Mesodermal cell (in vitro differentiated cells): ENCODE results near the gene HNRNPM.
"Not testable (repeated sequence)": the region's sequence is repeated elsewhere in the genome, so short reads cannot be mapped to it uniquely, and the experiment has no call there.

Source experiments
- H3K27ac ChIP-seq: 2 replicates; pipeline ENCODE4 v1.7.0; 2013; ENCODE audit warnings: mild to moderate bottlenecking, low read depth, low read length, moderate library complexity; ENCODE audit not compliant: severe bottlenecking
- H3K36me3 ChIP-seq: 2 replicates; pipeline ENCODE4 v1.7.1; 2013; ENCODE audit warnings: mild to moderate bottlenecking, low read length, moderate library complexity; ENCODE audit not compliant: control insufficient read depth, insufficient read depth
- H3K4me1 ChIP-seq: one replicate; pipeline ENCODE4 v1.7.1; 2013; ENCODE audit warnings: mild to moderate bottlenecking, low read length; ENCODE audit not compliant: insufficient read depth, control insufficient read depth, poor library complexity, severe bottlenecking
- H3K4me3 ChIP-seq: 2 replicates; pipeline ENCODE4 v1.7.0; 2013; ENCODE audit warnings: low read length, control low read depth, mild to moderate bottlenecking; ENCODE audit not compliant: insufficient read depth, poor library complexity, severe bottlenecking; ENCODE audit errors: extremely low read depth
- H3K9me3 ChIP-seq: 2 replicates; pipeline ENCODE4 v1.7.1; 2013; ENCODE audit warnings: mild to moderate bottlenecking, low read length, moderate library complexity; ENCODE audit not compliant: control insufficient read depth
- WGBS, 2 experiments: methylation state at CpG; one replicate each; pipeline ENCODE4 v1.1.5; 2013; ENCODE audit warnings: missing lambda C conversion rate in 2 of 2; ENCODE audit not compliant: insufficient coverage in 2 of 2; 5-methylcytosine and 5-hydroxymethylcytosine counted together

Gene HNRNPM

GRCh38 chr19:8511573-8512101 lies 66.9 kb downstream of the HNRNPM start:
- H3K9me3 ChIP-seq = no peaks in the 10 kb centered on the region
- H3K4me1 ChIP-seq = peaks cover 14% of the 10 kb centered on the region
- 96 to 98% methylated on average over 37 to 45 of the region's 45 CpGs for WGBS, 2 experiments
- no peak overlapping the region for H3K27ac ChIP-seq
- peaks cover 4% of the 10 kb centered on the region for H3K36me3 ChIP-seq
- no peak overlapping the region for H3K4me3 ChIP-seq

- Histone ChIP-seq H3K9me3 (no peaks in the 10 kb centered on the region), H3K36me3 (peaks cover 4% of the 10 kb centered on the region), H3K4me3 (peak overlapping the region; percentile 58), H3K27ac (peak overlapping the region; percentile 95), H3K4me1 (peaks cover 14% of the 10 kb centered on the region)
- 85 to 97% methylated on average over 16 to 17 of the region's 22 CpGs for WGBS, 2 experiments
Observed at GRCh38 chr19:8512115-8512967, 67.6 kb downstream of the HNRNPM start.

GRCh38 chr19:8513036-8513686 lies 68.4 kb downstream of the HNRNPM start:
- H3K27ac ChIP-seq = peak overlapping the region; percentile 95
- H3K4me3 ChIP-seq = peak overlapping the region; percentile 58
- H3K4me1 ChIP-seq = peaks cover 18% of the 10 kb centered on the region
- H3K36me3 ChIP-seq = peaks cover 4% of the 10 kb centered on the region
- WGBS, 2 experiments = 68 to 72% methylated on average over 13 to 19 of the region's 19 CpGs
- H3K9me3 ChIP-seq = no peaks in the 10 kb centered on the region

- peak within 1 kb of the TSS; percentile 58 for H3K4me3 ChIP-seq
- H3K36me3 ChIP-seq = peaks cover 4% of the 10 kb centered on the region
- WGBS, 2 experiments = 4 to 8% methylated on average over 36 to 65 of the region's 70 CpGs
- H3K9me3 ChIP-seq = no peaks in the 10 kb centered on the region
- H3K4me1 ChIP-seq = peaks cover 19% of the 10 kb centered on the region
- peak within 1 kb of the TSS; percentile 95 for H3K27ac ChIP-seq
Observed at GRCh38 chr19:8513687-8514504, 69.1 kb downstream of the HNRNPM start, which contains the start of gene ZNF414. Gene ZNF414 (minus strand): TSS chr19:8514167. CDS start chr19:8514046, 121 bp downstream.

- 93 to 95% methylated on average over 15 to 19 of the region's 21 CpGs for whole genome bisulfite sequencing, 2 experiments
- Histone ChIP-seq H3K4me1 (peaks cover 19% of the 10 kb centered on the region), H3K4me3 (peak overlapping the region; percentile 58), H3K27ac (peak overlapping the region; percentile 95)
- H3K9me3 ChIP-seq, H3K36me3 ChIP-seq: not testable (repeated sequence)
Observed at GRCh38 chr19:8514505-8515009, 69.8 kb downstream of the HNRNPM start.

- H3K27ac ChIP-seq = no peak overlapping the region
- peaks cover 19% of the 10 kb centered on the region for H3K4me1 ChIP-seq
- H3K36me3 ChIP-seq = peaks cover 2% of the 10 kb centered on the region
- 83 to 98% methylated on average over 1 to 6 of the region's 11 CpGs for WGBS, 2 experiments
- H3K9me3 ChIP-seq = no peaks in the 10 kb centered on the region
- no peak overlapping the region for H3K4me3 ChIP-seq
Observed at GRCh38 chr19:8515317-8515716, 70.5 kb downstream of the HNRNPM start.

GRCh38 chr19:8517551-8518442 lies 73.0 kb downstream of the HNRNPM start:
- WGBS, 2 experiments = 76 to 79% methylated on average over 9 to 10 of the region's 10 CpGs
- H3K27ac ChIP-seq = peak overlapping the region; percentile 25
- H3K4me3 ChIP-seq = no peak overlapping the region

GRCh38 chr19:8518536-8518935 lies 73.8 kb downstream of the HNRNPM start:
- Histone ChIP-seq H3K9me3 (no peaks in the 10 kb centered on the region), H3K27ac (no peak overlapping the region)

More at GRCh38 chr19:8517551-8518442, 73.0 kb downstream of the HNRNPM start:
- Histone ChIP-seq H3K9me3 (no peaks in the 10 kb centered on the region), H3K36me3 (no peaks in the 10 kb centered on the region), H3K4me1 (peaks cover 14% of the 10 kb centered on the region)

GRCh38 chr19:8519388-8519787 lies 74.6 kb downstream of the HNRNPM start:
- no peaks in the 10 kb centered on the region for H3K36me3 ChIP-seq
- no peak overlapping the region for H3K4me3 ChIP-seq
- H3K27ac ChIP-seq = no peak overlapping the region
- H3K4me1 ChIP-seq = peaks cover 6% of the 10 kb centered on the region
- no peaks in the 10 kb centered on the region for H3K9me3 ChIP-seq
- 92 to 99% methylated on average over 4 to 6 of the region's 6 CpGs for WGBS, 2 experiments

More at GRCh38 chr19:8518536-8518935, 73.8 kb downstream of the HNRNPM start:
- peaks cover 9% of the 10 kb centered on the region for H3K4me1 ChIP-seq
- H3K4me3 ChIP-seq = no peak overlapping the region
- 94% methylated on average over 10 to 11 of the region's 11 CpGs for WGBS, 2 experiments
- H3K36me3 ChIP-seq = no peaks in the 10 kb centered on the region
